ENCODE data around the gene SECISBP2.
"Not testable (repeated sequence)": the region's sequence is repeated elsewhere in the genome, so short reads cannot be mapped to it uniquely, and the experiment has no call there.

Gene SECISBP2

DNA sequence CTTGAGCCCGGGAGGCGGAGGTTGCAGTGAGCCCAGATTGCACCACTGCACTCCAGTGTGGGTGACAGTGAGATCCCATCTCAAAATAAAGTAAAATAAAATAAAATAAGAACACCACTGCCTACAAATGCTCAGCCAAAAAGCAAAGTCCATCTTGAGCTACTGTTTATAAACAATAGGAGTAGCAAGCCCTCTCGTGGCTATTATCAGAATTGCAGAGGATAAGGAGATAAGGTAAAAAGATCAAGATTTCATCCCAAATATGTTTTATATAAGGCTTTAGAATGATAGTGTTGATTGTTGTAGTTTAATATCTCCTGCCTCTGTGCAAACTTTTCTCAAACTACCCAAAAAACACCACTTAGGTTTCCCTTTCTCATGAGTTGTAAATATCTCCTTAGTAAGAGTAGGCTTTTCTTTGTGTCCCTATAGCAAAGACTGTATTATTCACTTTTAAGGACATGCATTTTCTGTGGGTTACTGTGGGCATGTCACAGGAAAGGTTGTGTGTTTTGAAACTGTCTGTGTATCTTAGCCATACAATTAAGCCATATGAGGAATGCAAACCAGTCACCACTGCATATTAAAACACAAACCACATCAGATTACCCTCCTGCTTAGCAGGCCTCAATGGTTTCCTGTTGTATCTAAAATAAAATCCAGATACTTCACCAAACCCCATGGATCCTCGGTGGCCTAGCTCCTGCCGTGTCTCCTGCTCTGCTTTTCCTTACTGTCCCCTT is 39.1 kb upstream of the SECISBP2 start:
- no peak overlapping the region for H3K4me3 ChIP-seq (ENCODE audit: insufficient read length, low read depth)
- DNase-seq (ENCODE audit: low read depth, low spot score), result peak; percentile 32

DNA sequence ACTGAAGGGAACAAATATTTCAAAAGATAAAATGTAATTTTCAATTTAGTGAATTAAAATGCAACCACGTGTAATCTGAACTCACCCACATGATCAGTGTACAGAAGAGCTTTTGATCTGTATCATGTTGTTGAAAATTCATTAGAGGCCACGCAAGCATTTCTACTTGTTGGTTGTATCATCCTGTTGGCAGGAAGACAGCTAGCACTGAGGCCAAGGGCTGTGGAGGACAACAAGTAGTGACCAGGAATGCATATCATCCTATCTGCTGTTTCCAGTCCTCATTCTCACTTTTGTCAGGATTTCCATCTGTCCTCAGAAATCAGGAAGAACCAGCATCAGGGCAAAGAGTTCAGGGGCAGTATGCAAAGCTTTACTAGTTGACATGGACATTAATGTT is 37.2 kb upstream of the SECISBP2 start:
- Histone ChIP-seq H3K4me3 (ENCODE audit: insufficient read length, low read depth) (no peak overlapping the region), H3K9me3 (ENCODE audit: insufficient read depth, low read length) (peaks cover 24% of the 10 kb centered on the region), H3K4me1 (ENCODE audit: insufficient read depth, insufficient read length) (no peaks in the 10 kb centered on the region), H3K36me3 (ENCODE audit: insufficient read depth, insufficient read length, low read length) (no peaks in the 10 kb centered on the region), H3K9ac (ENCODE audit: insufficient read length, low read depth) (no peak overlapping the region), H3K27me3 (ENCODE audit: insufficient read depth, insufficient read length) (no peaks in the 10 kb centered on the region)
- DNase-seq (ENCODE audit: low read depth, low spot score), result no peak
- TF ChIP-seq YY1 (IDR thresholded peaks at IDR 0.05; ENCODE audit: insufficient read depth, insufficient read length), result no peak
- no peak for TF ChIP-seq SUZ12 (IDR thresholded peaks at IDR 0.05; ENCODE audit: extremely low read depth, insufficient read depth, insufficient read length)
- TF ChIP-seq ZNF274 (IDR thresholded peaks at IDR 0.05; ENCODE audit: low read depth, low read length), result no peak

More for the DNA sequence above, 39.1 kb upstream of the SECISBP2 start:
- peaks cover 43% of the 10 kb centered on the region for H3K9me3 ChIP-seq (ENCODE audit: insufficient read depth, low read length)
- H3K36me3 ChIP-seq (ENCODE audit: insufficient read depth, insufficient read length, low read length), result no peaks in the 10 kb centered on the region
- no peak for TF ChIP-seq ZNF274 (IDR thresholded peaks at IDR 0.05; ENCODE audit: low read depth, low read length)
- H3K27me3 ChIP-seq (ENCODE audit: insufficient read depth, insufficient read length), result no peaks in the 10 kb centered on the region
- no peaks in the 10 kb centered on the region for H3K4me1 ChIP-seq (ENCODE audit: insufficient read depth, insufficient read length)
- H3K9ac ChIP-seq (ENCODE audit: insufficient read length, low read depth), result no peak overlapping the region

- not testable (repeated sequence) for DNase-seq (ENCODE audit: low read depth, low spot score); H3K9ac ChIP-seq (ENCODE audit: insufficient read length, low read depth); H3K4me1 ChIP-seq (ENCODE audit: insufficient read depth, insufficient read length); H3K36me3 ChIP-seq (ENCODE audit: insufficient read depth, insufficient read length, low read length); H3K27me3 ChIP-seq (ENCODE audit: insufficient read depth, insufficient read length); H3K4me3 ChIP-seq (ENCODE audit: insufficient read length, low read depth)
- peaks cover 15% of the 10 kb centered on the region for H3K9me3 ChIP-seq (ENCODE audit: insufficient read depth, low read length)
Measured at GRCh38 chr9:89282248-89282968, 35.9 kb upstream of the SECISBP2 start.

GRCh38 chr9:89284076-89284475 is 34.2 kb upstream of the SECISBP2 start:
- Histone ChIP-seq H3K27me3 (ENCODE audit: insufficient read depth, insufficient read length) (no peaks in the 10 kb centered on the region), H3K4me1 (ENCODE audit: insufficient read depth, insufficient read length) (no peaks in the 10 kb centered on the region), H3K9ac (ENCODE audit: insufficient read length, low read depth) (no peak overlapping the region), H3K9me3 (ENCODE audit: insufficient read depth, low read length) (0 out of 2 replicates have a peak, but pooled peaks cover 4% of the 10 kb centered on the region), H3K36me3 (ENCODE audit: insufficient read depth, insufficient read length, low read length) (peaks cover 4% of the 10 kb centered on the region), H3K4me3 (ENCODE audit: insufficient read length, low read depth) (no peak overlapping the region)
- DNase-seq (ENCODE audit: low read depth, low spot score), result no peak
- TF ChIP-seq ZNF274 (IDR thresholded peaks at IDR 0.05; ENCODE audit: low read depth, low read length) (no peak), SUZ12 (IDR thresholded peaks at IDR 0.05; ENCODE audit: extremely low read depth, insufficient read depth, insufficient read length) (no peak), YY1 (IDR thresholded peaks at IDR 0.05; ENCODE audit: insufficient read depth, insufficient read length) (no peak)

DNA sequence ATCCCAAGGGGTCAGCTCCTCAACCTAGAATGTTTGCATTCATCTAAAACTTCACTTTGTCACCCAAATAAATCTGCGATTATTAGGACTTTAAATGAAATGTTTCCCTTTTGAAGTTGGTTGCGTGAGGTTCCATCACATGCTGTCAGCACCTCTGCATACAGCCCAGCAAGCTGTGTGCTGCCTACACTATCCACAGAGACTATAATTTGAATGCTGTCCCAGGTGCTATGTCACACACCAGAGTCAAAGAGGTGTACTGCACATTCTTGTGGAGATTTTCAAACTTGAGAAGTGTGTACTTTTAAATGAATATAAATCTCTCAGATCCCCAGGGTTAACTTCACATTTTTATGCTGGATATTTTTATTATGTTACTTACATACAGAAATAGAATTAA is 26.6 kb upstream of the SECISBP2 start:
- no peak for TF ChIP-seq YY1 (IDR thresholded peaks at IDR 0.05; ENCODE audit: insufficient read depth, insufficient read length)
- TF ChIP-seq ZNF274 (IDR thresholded peaks at IDR 0.05; ENCODE audit: low read depth, low read length), result no peak
- no peak for TF ChIP-seq SUZ12 (IDR thresholded peaks at IDR 0.05; ENCODE audit: extremely low read depth, insufficient read depth, insufficient read length)
- Histone ChIP-seq H3K27me3 (ENCODE audit: insufficient read depth, insufficient read length) (no peaks in the 10 kb centered on the region), H3K9me3 (ENCODE audit: insufficient read depth, low read length) (peaks cover 23% of the 10 kb centered on the region), H3K4me3 (ENCODE audit: insufficient read length, low read depth) (no peak overlapping the region), H3K36me3 (ENCODE audit: insufficient read depth, insufficient read length, low read length) (peaks cover 4% of the 10 kb centered on the region), H3K9ac (ENCODE audit: insufficient read length, low read depth) (no peak overlapping the region), H3K4me1 (ENCODE audit: insufficient read depth, insufficient read length) (no peaks in the 10 kb centered on the region)
- no peak for DNase-seq (ENCODE audit: low read depth, low spot score)

DNA sequence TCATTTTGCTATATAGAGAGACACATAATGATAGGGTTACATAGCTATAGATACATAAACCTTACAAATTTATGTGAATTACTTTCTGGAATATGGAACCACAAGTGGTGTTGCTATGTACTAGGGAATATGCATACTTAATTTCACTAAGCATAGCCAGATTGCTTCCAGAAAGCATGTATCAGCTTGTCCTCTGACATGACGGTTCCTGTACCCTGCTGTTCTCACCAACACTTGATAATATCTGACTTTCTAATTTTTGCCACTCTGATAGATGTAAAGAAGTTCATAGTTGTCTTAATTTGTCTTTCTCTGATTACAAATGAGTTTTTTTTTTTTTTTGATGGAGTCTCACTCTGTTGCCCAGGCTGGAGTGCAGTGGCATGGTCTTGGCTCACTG is 25.3 kb upstream of the SECISBP2 start:
- H3K4me1 ChIP-seq (ENCODE audit: insufficient read depth, insufficient read length), result no peaks in the 10 kb centered on the region
- H3K9me3 ChIP-seq (ENCODE audit: insufficient read depth, low read length), result peaks cover 35% of the 10 kb centered on the region
- H3K4me3 ChIP-seq (ENCODE audit: insufficient read length, low read depth), result no peak overlapping the region
- H3K36me3 ChIP-seq (ENCODE audit: insufficient read depth, insufficient read length, low read length), result no peaks in the 10 kb centered on the region
- no peak for TF ChIP-seq SUZ12 (IDR thresholded peaks at IDR 0.05; ENCODE audit: extremely low read depth, insufficient read depth, insufficient read length)
- TF ChIP-seq YY1 (IDR thresholded peaks at IDR 0.05; ENCODE audit: insufficient read depth, insufficient read length), result no peak
- no peak for TF ChIP-seq ZNF274 (IDR thresholded peaks at IDR 0.05; ENCODE audit: low read depth, low read length)
- H3K9ac ChIP-seq (ENCODE audit: insufficient read length, low read depth), result no peak overlapping the region
- DNase-seq (ENCODE audit: low read depth, low spot score), result no peak
- H3K27me3 ChIP-seq (ENCODE audit: insufficient read depth, insufficient read length), result no peaks in the 10 kb centered on the region

DNA sequence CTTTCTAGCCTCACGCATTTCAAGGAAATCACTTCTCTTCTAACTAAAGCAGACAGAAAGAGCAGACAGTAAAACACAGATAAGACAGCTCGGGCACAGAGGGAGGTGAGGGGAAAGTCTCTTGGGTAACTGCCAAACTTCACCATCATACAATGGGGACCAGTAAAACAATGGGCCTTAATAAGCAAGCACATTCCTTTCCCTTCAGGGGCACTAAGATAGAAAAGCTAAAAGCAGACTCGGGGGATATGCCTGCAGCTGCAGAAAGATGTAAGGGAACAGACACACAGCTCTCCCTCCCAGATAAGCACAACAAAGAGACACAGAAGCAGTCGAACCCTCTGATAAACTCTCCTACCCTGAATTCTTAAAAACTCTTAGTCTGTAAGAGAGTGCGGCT is 22.9 kb upstream of the SECISBP2 start:
- TF ChIP-seq SUZ12 (IDR thresholded peaks at IDR 0.05; ENCODE audit: extremely low read depth, insufficient read depth, insufficient read length) (no peak), YY1 (IDR thresholded peaks at IDR 0.05; ENCODE audit: insufficient read depth, insufficient read length) (no peak), ZNF274 (IDR thresholded peaks at IDR 0.05; ENCODE audit: low read depth, low read length) (no peak)
- no peak overlapping the region for H3K9ac ChIP-seq (ENCODE audit: insufficient read length, low read depth)
- no peaks in the 10 kb centered on the region for H3K27me3 ChIP-seq (ENCODE audit: insufficient read depth, insufficient read length)
- H3K36me3 ChIP-seq (ENCODE audit: insufficient read depth, insufficient read length, low read length), result no peaks in the 10 kb centered on the region
- H3K4me3 ChIP-seq (ENCODE audit: insufficient read length, low read depth), result no peak overlapping the region
- peaks cover 35% of the 10 kb centered on the region for H3K9me3 ChIP-seq (ENCODE audit: insufficient read depth, low read length)
- H3K4me1 ChIP-seq (ENCODE audit: insufficient read depth, insufficient read length), result no peaks in the 10 kb centered on the region
- peak; percentile 68 for DNase-seq (ENCODE audit: low read depth, low spot score)

- not testable (repeated sequence) for H3K4me1 ChIP-seq (ENCODE audit: insufficient read depth, insufficient read length); DNase-seq (ENCODE audit: low read depth, low spot score); H3K4me3 ChIP-seq (ENCODE audit: insufficient read length, low read depth); H3K27me3 ChIP-seq (ENCODE audit: insufficient read depth, insufficient read length); H3K9ac ChIP-seq (ENCODE audit: insufficient read length, low read depth); H3K36me3 ChIP-seq (ENCODE audit: insufficient read depth, insufficient read length, low read length)
- H3K9me3 ChIP-seq (ENCODE audit: insufficient read depth, low read length), result peaks cover 32% of the 10 kb centered on the region
Measured at GRCh38 chr9:89301996-89302395, 16.3 kb upstream of the SECISBP2 start.

Measured in NT2/D1 (cell line).